Measurements from ENCODE around the gene KLK6.

KLK6 gene

DNA sequence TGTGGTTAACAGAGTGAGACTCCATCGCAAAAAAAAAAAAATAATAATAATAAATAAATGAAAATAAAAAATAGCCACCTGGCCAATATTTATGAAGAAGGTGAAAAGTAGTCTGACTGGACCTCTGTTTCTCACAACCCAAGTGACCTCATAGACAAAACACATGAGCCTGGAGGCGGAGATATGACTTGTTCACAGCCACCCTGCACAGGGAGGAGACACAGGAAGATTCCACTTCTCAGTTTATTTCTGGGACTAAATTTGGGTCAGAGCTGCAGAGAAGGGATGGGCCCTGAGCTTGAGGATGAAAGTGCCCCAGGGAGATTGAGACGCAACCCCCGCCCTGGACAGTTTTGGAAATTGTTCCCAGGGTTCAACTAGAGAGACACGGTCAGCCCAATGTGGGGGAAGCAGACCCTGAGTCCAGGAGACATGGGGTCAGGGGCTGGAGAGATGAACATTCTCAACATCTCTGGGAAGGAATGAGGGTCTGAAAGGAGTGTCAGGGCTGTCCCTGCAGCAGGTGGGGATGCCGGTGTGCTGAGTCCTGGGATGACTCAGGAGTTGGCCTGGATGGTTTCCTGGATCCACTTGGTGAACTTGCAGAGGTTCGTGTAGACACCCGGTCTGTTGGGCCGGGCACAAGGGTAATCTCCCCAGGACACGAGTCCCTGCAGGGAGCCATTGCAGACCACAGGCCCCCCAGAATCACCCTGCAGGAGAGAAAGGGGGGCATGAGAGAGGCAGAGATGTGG is 26.1 kb downstream of the KLK6 start:
- no peak overlapping the region for H2BK120ac ChIP-seq (ENCODE audit: insufficient read depth, low read length, poor library complexity)
- H3K4me3 ChIP-seq (ENCODE audit: low read depth, low read length): no peak overlapping the region
- H3K79me1 ChIP-seq (ENCODE audit: low read length): no peaks in the 10 kb centered on the region
- no peak overlapping the region for H3K23ac ChIP-seq (ENCODE audit: low read length)
- H3K18ac ChIP-seq (ENCODE audit: low read length): no peak overlapping the region
- no peak overlapping the region for H3K4me2 ChIP-seq (ENCODE audit: low read length)
- H2AK5ac ChIP-seq (ENCODE audit: low read length): no peak overlapping the region
- H3K9ac ChIP-seq (ENCODE audit: low read length): no peak overlapping the region
- H2BK12ac ChIP-seq (ENCODE audit: low read length): no peak overlapping the region
- no peak overlapping the region for H2BK5ac ChIP-seq (ENCODE audit: low read depth, low read length, poor library complexity)
- no peak for DNase-seq
- H4K91ac ChIP-seq (ENCODE audit: low read depth, low read length): no peak overlapping the region
- H2AFZ ChIP-seq (ENCODE audit: insufficient read depth, low read length, poor library complexity): no peak overlapping the region
- no peaks in the 10 kb centered on the region for H3K36me3 ChIP-seq (ENCODE audit: control insufficient read depth in 1 of 2, insufficient read depth in 2 of 2, low read length in 2 of 2)
- no peak overlapping the region for H3K27ac ChIP-seq (ENCODE audit: low read depth, low read length)
- no peak overlapping the region for H3K14ac ChIP-seq (ENCODE audit: low read length)
- WGBS (ENCODE audit: extremely low coverage, insufficient coverage, insufficient read length): no CpG with 5 or more reads among the region's 10 CpGs
- no peaks in the 10 kb centered on the region for H3K27me3 ChIP-seq (ENCODE audit: insufficient read depth, low read length)
- H4K12ac ChIP-seq (ENCODE audit: low read depth, low read length): no peak overlapping the region
- peaks cover 0 to 3% of the 10 kb centered on the region in 2 experiments for H3K4me1 ChIP-seq (ENCODE audit: control insufficient read depth in 1 of 2, insufficient read depth in 2 of 2, low read length in 2 of 2)
- no peaks in the 10 kb centered on the region for H3K9me3 ChIP-seq (ENCODE audit: insufficient read depth, low read depth, low read length)
- no peak overlapping the region for H4K8ac ChIP-seq (ENCODE audit: low read depth, low read length)
- H3K79me2 ChIP-seq (ENCODE audit: control insufficient read depth, insufficient read depth, low read length, poor library complexity): no peaks in the 10 kb centered on the region
- H3K4ac ChIP-seq (ENCODE audit: low read depth, low read length): no peak overlapping the region

DNA sequence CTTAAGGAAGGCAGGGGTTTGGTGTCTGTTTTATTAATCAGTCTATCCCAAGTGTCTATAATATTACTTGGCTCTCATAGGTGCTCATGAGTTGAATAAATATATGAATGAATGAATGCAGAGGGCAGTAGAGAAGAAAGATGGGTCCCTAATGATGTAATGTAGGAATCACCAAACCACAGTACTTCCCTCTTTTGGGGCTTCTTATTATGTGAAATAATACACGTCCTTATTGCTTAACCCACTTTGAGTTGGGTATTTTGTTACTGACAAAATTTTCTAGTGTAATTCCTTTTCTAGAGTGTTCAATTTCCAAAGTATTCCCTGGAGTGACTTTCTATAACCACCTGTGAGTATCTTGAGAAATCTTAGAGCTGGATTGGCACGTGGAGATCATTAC is 29.8 kb downstream of the KLK6 start:
- H2AK5ac ChIP-seq (ENCODE audit: low read length): no peak overlapping the region
- no peak overlapping the region for H2BK120ac ChIP-seq (ENCODE audit: insufficient read depth, low read length, poor library complexity)
- H3K18ac ChIP-seq (ENCODE audit: low read length): no peak overlapping the region
- H3K36me3 ChIP-seq (ENCODE audit: control insufficient read depth in 1 of 2, insufficient read depth in 2 of 2, low read length in 2 of 2): no peaks in the 10 kb centered on the region
- no peak overlapping the region for H4K91ac ChIP-seq (ENCODE audit: low read depth, low read length)
- no CpG with 5 or more reads among the region's 2 CpGs for whole genome bisulfite sequencing (ENCODE audit: extremely low coverage, insufficient coverage, insufficient read length)
- H2BK12ac ChIP-seq (ENCODE audit: low read length): no peak overlapping the region
- no peaks in the 10 kb centered on the region for H3K9me3 ChIP-seq (ENCODE audit: insufficient read depth, low read depth, low read length)
- no peak overlapping the region for H3K14ac ChIP-seq (ENCODE audit: low read length)
- H3K4me2 ChIP-seq (ENCODE audit: low read length): no peak overlapping the region
- no peak overlapping the region for H3K23ac ChIP-seq (ENCODE audit: low read length)
- H3K9ac ChIP-seq (ENCODE audit: low read length): no peak overlapping the region
- no peak overlapping the region for H3K4me3 ChIP-seq (ENCODE audit: low read depth, low read length)
- no peaks in the 10 kb centered on the region for H3K79me2 ChIP-seq (ENCODE audit: control insufficient read depth, insufficient read depth, low read length, poor library complexity)
- H4K8ac ChIP-seq (ENCODE audit: low read depth, low read length): no peak overlapping the region
- no peak overlapping the region for H2BK5ac ChIP-seq (ENCODE audit: low read depth, low read length, poor library complexity)
- H4K12ac ChIP-seq (ENCODE audit: low read depth, low read length): no peak overlapping the region
- H3K4ac ChIP-seq (ENCODE audit: low read depth, low read length): no peak overlapping the region
- DNase-seq: no peak
- no peak overlapping the region for H2AFZ ChIP-seq (ENCODE audit: insufficient read depth, low read length, poor library complexity)
- no peaks in the 10 kb centered on the region for H3K79me1 ChIP-seq (ENCODE audit: low read length)
- no peak overlapping the region for H3K27ac ChIP-seq (ENCODE audit: low read depth, low read length)
- H3K27me3 ChIP-seq (ENCODE audit: insufficient read depth, low read length): no peaks in the 10 kb centered on the region
- peaks cover 0 to 3% of the 10 kb centered on the region in 2 experiments for H3K4me1 ChIP-seq (ENCODE audit: control insufficient read depth in 1 of 2, insufficient read depth in 2 of 2, low read length in 2 of 2)

DNA sequence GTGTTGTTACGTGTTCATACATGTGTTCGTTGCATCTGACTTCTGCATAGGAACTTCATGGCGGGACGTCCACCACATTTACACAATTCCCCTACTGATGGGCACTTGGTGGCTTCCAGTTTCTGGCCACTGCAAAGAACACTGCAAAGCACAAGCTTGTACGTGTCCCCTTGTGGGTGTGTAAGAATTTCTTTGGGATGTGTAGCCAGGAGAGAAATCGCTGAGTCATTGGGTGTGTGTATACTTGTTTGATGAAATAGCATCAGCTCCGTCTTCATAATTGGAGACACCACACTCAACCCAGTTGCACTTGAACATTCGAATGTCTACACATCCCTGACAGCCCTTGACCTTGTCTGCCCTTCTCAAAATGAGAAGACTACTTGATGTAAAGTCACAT is 35.8 kb downstream of the KLK6 start:
- no peak for DNase-seq
- H3K9me3 ChIP-seq (ENCODE audit: insufficient read depth, low read depth, low read length): no peaks in the 10 kb centered on the region
- no peak overlapping the region for H2BK120ac ChIP-seq (ENCODE audit: insufficient read depth, low read length, poor library complexity)
- H3K79me2 ChIP-seq (ENCODE audit: control insufficient read depth, insufficient read depth, low read length, poor library complexity): no peaks in the 10 kb centered on the region
- no CpG with 5 or more reads among the region's 8 CpGs for WGBS (ENCODE audit: extremely low coverage, insufficient coverage, insufficient read length)
- H3K4me3 ChIP-seq (ENCODE audit: low read depth, low read length): no peak overlapping the region
- H3K14ac ChIP-seq (ENCODE audit: low read length): no peak overlapping the region
- no peak overlapping the region for H3K23ac ChIP-seq (ENCODE audit: low read length)
- no peaks in the 10 kb centered on the region for H3K36me3 ChIP-seq (ENCODE audit: control insufficient read depth in 1 of 2, insufficient read depth in 2 of 2, low read length in 2 of 2)
- H3K18ac ChIP-seq (ENCODE audit: low read length): no peak overlapping the region
- no peak overlapping the region for H2AK5ac ChIP-seq (ENCODE audit: low read length)
- no peak overlapping the region for H2AFZ ChIP-seq (ENCODE audit: insufficient read depth, low read length, poor library complexity)
- H3K4ac ChIP-seq (ENCODE audit: low read depth, low read length): no peak overlapping the region
- H2BK5ac ChIP-seq (ENCODE audit: low read depth, low read length, poor library complexity): no peak overlapping the region
- peak overlapping the region; percentile 6 for H4K91ac ChIP-seq (ENCODE audit: low read depth, low read length)
- H3K79me1 ChIP-seq (ENCODE audit: low read length): no peaks in the 10 kb centered on the region
- no peak overlapping the region for H3K4me2 ChIP-seq (ENCODE audit: low read length)
- peak overlapping the region; percentile 39 for H4K12ac ChIP-seq (ENCODE audit: low read depth, low read length)
- H4K8ac ChIP-seq (ENCODE audit: low read depth, low read length): no peak overlapping the region
- no peak overlapping the region for H3K9ac ChIP-seq (ENCODE audit: low read length)
- no peak overlapping the region for H2BK12ac ChIP-seq (ENCODE audit: low read length)
- H3K27me3 ChIP-seq (ENCODE audit: insufficient read depth, low read length): no peaks in the 10 kb centered on the region
- H3K4me1 ChIP-seq (ENCODE audit: control insufficient read depth in 1 of 2, insufficient read depth in 2 of 2, low read length in 2 of 2): peaks cover 0 to 2% of the 10 kb centered on the region in 2 experiments
- H3K27ac ChIP-seq (ENCODE audit: low read depth, low read length): no peak overlapping the region

DNA sequence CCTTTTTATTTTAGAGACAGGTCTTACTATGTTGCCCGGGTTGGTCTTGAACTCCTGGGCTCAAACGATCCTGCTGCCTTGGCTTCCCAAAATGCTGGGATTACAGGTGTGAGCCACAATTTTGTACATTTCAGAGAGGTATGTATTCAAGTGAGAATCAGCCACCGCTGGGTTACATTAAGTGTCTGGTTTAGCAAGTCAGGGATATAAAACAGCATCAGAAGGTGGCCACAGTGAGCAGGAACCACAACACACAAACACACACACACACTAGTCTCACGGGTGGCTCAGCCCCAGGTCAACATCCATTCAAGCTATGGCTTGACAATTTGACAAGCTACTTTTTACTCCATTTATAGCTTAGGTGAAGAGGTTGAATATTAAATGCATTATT is 36.7 kb downstream of the KLK6 start:
- Histone ChIP-seq H3K14ac (ENCODE audit: low read length) (no peak overlapping the region), H3K9ac (ENCODE audit: low read length) (no peak overlapping the region), H3K36me3 (ENCODE audit: control insufficient read depth in 1 of 2, insufficient read depth in 2 of 2, low read length in 2 of 2) (no peaks in the 10 kb centered on the region), H3K27ac (ENCODE audit: low read depth, low read length) (no peak overlapping the region), H2AK5ac (ENCODE audit: low read length) (no peak overlapping the region), H2BK5ac (ENCODE audit: low read depth, low read length, poor library complexity) (no peak overlapping the region), H2BK12ac (ENCODE audit: low read length) (no peak overlapping the region), H4K91ac (ENCODE audit: low read depth, low read length) (no peak overlapping the region), H3K18ac (ENCODE audit: low read length) (no peak overlapping the region), H3K23ac (ENCODE audit: low read length) (no peak overlapping the region), H3K4me2 (ENCODE audit: low read length) (no peak overlapping the region), H3K4me3 (ENCODE audit: low read depth, low read length) (no peak overlapping the region), H3K4ac (ENCODE audit: low read depth, low read length) (no peak overlapping the region), H3K79me1 (ENCODE audit: low read length) (no peaks in the 10 kb centered on the region), H3K9me3 (ENCODE audit: insufficient read depth, low read depth, low read length) (no peaks in the 10 kb centered on the region), H4K12ac (ENCODE audit: low read depth, low read length) (no peak overlapping the region), H3K4me1 (ENCODE audit: control insufficient read depth in 1 of 2, insufficient read depth in 2 of 2, low read length in 2 of 2) (peaks cover 0 to 2% of the 10 kb centered on the region in 2 experiments), H2BK120ac (ENCODE audit: insufficient read depth, low read length, poor library complexity) (no peak overlapping the region), H3K27me3 (ENCODE audit: insufficient read depth, low read length) (no peaks in the 10 kb centered on the region), H2AFZ (ENCODE audit: insufficient read depth, low read length, poor library complexity) (no peak overlapping the region), H4K8ac (ENCODE audit: low read depth, low read length) (no peak overlapping the region), H3K79me2 (ENCODE audit: control insufficient read depth, insufficient read depth, low read length, poor library complexity) (no peaks in the 10 kb centered on the region)
- no peak for DNase-seq
- WGBS (ENCODE audit: extremely low coverage, insufficient coverage, insufficient read length): no CpG with 5 or more reads among the region's 4 CpGs

Data from trophoblast cell (in vitro differentiated cells and primary cell).